Uterus (tissue), 2 donors: Measurements from ENCODE around the gene GPLD1.

Source experiments
- CTCF ChIP-seq, 4 experiments: fragments of 200-600 bp in 2 of 4; fragments of 450-650 bp in 2 of 4; sonication (generic) in 2 of 4; IDR thresholded peaks; one replicate each; pipeline ENCODE4 v1.5.1; 2016 to 2019; ENCODE audit warnings: antibody characterized with exemption in 4 of 4, mild to moderate bottlenecking in 2 of 4, moderate library complexity in 1 of 4
- POLR2A ChIP-seq, 2 donors: fragments of 450-650 bp; IDR thresholded peaks; one replicate each; pipeline ENCODE4 v1.6.1; 2016; ENCODE audit warnings: antibody characterized with exemption in 2 of 2, mild to moderate bottlenecking in 1 of 2, moderate library complexity in 1 of 2

GRCh38 chr6:24454452-24454851, 34.9 kb downstream of the GPLD1 start:
- TF ChIP-seq CTCF (IDR thresholded peaks at IDR 0.05), result no peak
- TF ChIP-seq POLR2A (IDR thresholded peaks at IDR 0.05), result no peak
